ENCODE measurements around the gene PDLIM5.

The PDLIM5 gene

DNA sequence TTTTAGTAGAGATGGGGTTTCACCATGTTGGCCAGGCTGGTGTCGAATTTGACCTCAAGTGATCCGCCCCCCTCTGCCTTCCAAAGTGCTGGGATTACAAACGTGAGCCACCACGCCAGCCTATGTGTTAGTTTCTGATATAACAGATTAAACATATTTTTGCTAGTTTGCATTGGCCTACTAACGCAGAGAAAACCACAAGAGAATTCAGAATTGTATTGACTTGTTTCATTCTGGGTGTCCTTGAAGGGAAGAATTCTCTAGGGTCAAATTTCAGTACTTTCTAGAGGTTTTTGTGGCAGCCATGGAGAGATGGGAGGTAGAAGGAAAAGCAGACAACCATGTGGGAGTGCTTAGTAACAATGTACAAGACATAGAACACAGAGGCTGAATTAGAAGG, 259.9 kb downstream of the PDLIM5 start:
- Mint-ChIP-seq H3K36me3 (ENCODE audit: low read depth) (no peaks in the 10 kb centered on the region), H3K9me3 (peaks cover 2% of the 10 kb centered on the region), H3K27me3 (peaks cover under 1% of the 10 kb centered on the region), H3K4me3 (no peak overlapping the region), H3K4me1 (ENCODE audit: low read depth) (no peaks in the 10 kb centered on the region), H3K27ac (no peak overlapping the region)
- DNase-seq = no peak

DNA sequence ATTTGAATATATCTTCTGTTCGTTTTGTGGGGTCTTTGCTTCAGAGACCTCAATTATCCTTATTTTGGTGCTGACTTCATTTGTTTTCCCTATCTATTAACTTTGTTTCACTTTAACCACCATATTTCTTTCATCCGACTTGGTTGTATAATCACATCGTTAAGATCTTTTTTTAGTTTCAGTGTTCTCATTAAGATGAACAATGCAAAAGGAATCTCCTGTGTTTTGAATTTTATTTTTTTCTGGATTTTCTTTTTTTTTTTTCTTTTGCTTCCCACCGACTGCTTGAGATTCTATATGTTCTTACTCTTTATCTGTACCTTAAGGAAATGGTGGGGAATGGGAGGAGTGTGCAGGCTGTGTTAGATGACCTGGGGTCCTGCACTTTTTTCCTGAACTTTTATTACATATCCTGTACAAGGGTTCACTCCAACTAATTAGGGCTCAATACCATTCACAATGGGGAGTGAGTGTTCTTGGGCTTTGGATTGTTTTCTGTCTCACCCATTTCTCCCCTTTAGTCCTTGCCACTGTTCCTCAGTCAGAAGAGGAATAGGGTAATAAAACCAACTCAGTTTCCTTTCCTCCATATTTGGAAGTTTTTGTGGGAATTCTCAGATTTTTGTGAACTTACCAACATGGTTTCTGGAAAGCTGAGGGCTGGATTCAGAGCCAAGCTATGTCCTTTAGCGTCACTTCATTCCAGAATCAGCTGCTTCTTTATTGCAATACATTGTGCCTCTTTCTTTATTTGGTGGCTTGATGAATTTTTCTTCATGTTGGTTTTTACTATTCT, 262.8 kb downstream of the PDLIM5 start:
- Mint-ChIP-seq H3K27me3 (peaks cover 4% of the 10 kb centered on the region), H3K9me3 (no peaks in the 10 kb centered on the region), H3K36me3 (ENCODE audit: low read depth) (no peaks in the 10 kb centered on the region), H3K4me3 (no peak overlapping the region), H3K27ac (no peak overlapping the region), H3K4me1 (ENCODE audit: low read depth) (no peaks in the 10 kb centered on the region)
- no peak for DNase-seq

DNA sequence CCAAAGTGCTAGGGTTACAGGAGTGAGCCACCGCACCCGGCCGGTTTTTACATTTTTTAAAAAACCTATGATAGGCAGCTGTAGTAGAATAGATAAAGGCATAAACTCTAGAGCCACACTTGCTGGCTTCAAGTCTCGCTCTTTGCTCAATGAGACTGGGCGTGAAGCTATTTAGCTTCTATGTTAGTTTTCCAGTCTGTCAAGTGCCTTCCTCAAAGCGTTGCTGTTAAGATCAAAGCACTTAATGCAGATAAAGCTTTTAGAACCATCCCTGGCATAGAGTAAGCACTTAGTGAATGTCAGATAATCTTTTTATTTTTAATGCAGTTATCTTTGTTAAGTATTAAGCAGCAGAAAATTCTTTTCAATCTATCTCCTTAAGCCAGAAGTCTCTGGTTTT, 264.0 kb downstream of the PDLIM5 start:
- H3K4me1 Mint-ChIP-seq (ENCODE audit: low read depth) = no peaks in the 10 kb centered on the region
- peaks cover 4% of the 10 kb centered on the region for H3K27me3 Mint-ChIP-seq
- DNase-seq = no peak
- no peak overlapping the region for H3K27ac Mint-ChIP-seq
- no peaks in the 10 kb centered on the region for H3K36me3 Mint-ChIP-seq (ENCODE audit: low read depth)
- H3K9me3 Mint-ChIP-seq = no peaks in the 10 kb centered on the region
- H3K4me3 Mint-ChIP-seq = no peak overlapping the region
